IPS-11a (cell line): Measurements from ENCODE around the gene DYRK3.
"Not testable (repeated sequence)": the region's sequence is repeated elsewhere in the genome, so short reads cannot be mapped to it uniquely, and the experiment has no call there.

Experiments used
- H3K4me3 ChIP-seq: one replicate; pipeline ENCODE4 v1.5.1; 2013; ENCODE audit warnings: low read depth, low read length, control low read depth

Gene DYRK3

GRCh38 chr1:206635080-206635977, at the start of gene DYRK3:
Gene DYRK3 (plus strand): TSS chr1:206635536. CDS start chr1:206635704, 168 bp downstream.
- H3K4me3 ChIP-seq = peak within 1 kb of the TSS; percentile 75

GRCh38 chr1:206586501-206587445, 48.6 kb upstream of the DYRK3 start:
- H3K4me3 ChIP-seq = no peak overlapping the region

DNA sequence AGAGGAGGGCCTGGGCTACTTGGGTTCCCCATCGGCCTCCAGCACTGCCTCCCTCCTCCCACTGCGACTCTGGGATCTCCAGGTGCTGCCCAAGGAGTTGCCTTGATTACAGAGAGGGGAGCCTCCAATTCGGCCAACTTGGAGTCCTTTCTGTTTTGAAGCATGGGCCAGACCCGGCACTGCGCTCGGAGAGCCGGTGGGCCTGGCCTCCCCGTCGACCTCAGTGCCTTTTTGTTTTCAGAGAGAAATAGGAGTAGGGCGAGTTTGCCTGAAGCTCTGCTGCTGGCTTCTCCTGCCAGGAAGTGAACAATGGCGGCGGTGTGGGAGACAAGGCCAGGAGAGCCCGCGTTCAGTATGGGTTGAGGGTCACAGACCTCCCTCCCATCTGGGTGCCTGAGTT, 47.4 kb upstream of the DYRK3 start:
- no peak overlapping the region for H3K4me3 ChIP-seq

DNA sequence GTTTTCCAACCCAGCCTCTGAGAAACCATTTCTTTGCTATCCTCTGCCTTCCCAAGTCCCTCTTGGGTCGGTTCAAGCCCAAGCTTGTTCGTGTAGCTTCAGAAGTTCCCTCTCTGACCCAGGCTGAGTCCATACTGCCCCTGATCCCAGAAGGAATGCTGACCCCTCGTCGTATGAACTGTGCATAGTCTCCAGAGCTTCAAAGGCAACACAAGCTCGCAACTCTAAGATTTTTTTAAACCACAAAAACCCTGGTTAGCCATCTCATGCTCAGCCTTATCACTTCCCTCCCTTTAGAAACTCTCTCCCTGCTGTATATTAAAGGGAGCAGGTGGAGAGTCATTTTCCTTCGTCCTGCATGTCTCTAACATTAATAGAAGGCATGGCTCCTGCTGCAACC, 46.8 kb upstream of the DYRK3 start:
- H3K4me3 ChIP-seq = no peak overlapping the region

DNA sequence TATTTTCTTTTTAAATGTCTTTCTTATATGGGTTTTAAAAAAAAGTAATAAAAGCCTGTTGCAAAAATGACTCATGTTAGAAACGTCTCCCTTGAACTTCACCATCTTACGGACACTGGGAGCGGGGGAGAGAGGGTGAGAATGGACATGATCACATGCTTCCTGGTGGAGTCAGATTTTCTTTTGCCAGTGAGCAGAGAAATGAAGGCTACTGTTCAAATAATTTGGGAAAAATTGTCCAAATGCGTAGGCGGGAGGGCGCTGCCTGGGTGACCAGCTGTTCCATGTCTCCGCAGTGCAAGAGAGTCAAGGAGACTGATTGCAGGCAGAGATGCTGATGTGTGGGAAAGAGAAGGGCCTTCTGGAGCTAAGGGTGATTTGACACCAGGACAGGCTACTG, 46.1 kb upstream of the DYRK3 start:
- no peak overlapping the region for H3K4me3 ChIP-seq

GRCh38 chr1:206590025-206590758, 45.1 kb upstream of the DYRK3 start:
- H3K4me3 ChIP-seq = no peak overlapping the region

DNA sequence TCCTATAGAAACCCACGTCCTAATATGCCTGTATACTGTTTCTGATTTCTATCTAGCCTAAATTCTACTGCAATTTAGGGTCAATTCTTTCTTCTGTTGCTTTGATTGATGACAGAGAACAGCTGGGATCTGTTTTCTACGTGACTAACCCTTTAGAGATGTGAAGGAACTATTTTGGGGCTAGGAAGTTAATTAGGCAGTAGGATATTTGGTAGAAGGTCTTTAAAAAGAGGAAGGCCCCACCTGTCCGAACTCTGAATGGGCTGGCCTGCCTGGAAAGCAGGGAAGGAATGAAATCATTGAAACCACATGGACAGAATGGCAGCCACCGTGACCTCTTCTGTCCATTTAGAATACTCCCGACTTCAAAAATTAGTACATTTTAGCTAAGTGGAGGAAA, 44.1 kb upstream of the DYRK3 start:
- H3K4me3 ChIP-seq = no peak overlapping the region

DNA sequence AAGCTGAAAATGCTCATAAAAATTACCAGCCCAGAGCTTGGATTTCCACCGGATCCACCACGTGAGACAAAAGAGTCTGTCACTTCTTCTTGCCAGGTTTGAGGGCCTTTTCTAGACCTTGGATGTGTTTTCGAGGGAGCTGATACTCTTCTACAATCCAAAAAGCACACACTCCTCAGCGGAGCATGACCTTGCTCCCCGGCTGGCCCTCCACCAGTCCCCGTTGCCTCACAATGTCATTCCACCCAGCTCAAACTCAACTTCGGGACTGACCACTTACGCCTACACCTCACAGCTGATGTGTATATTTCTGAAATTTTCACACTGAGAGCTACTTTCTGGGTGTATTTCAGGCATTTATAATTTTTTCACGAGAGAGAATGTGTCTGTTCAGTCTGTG, 43.6 kb upstream of the DYRK3 start:
- H3K4me3 ChIP-seq = no peak overlapping the region

DNA sequence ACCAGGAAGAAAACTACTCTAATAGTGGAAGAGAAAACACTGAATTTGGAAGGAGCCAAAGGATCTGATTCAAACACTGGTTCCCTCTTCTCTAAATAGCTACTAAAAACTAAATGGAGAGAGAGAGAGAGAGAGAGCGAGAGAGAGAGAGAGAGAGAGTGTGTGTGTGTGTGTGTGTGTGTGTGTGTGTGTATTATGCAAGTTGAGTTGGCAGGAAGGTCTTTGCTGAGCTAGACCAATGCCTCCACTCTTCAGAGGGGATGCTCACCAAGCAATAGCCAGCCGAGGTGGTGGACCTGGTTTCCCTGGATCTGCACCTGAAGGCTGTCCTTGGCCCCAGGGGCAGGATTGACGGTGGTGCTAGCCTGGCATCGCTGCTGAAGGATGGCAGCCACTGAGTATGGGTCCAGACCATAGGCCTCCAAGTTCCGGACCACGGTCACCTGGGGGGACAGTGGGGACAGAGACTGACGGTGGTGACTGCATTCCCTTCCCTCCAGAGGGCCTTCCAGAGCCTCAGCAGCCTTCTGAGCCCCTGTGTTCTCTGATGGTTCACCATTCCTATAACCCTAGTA, 41.9 kb upstream of the DYRK3 start:
- no peak overlapping the region for H3K4me3 ChIP-seq

DNA sequence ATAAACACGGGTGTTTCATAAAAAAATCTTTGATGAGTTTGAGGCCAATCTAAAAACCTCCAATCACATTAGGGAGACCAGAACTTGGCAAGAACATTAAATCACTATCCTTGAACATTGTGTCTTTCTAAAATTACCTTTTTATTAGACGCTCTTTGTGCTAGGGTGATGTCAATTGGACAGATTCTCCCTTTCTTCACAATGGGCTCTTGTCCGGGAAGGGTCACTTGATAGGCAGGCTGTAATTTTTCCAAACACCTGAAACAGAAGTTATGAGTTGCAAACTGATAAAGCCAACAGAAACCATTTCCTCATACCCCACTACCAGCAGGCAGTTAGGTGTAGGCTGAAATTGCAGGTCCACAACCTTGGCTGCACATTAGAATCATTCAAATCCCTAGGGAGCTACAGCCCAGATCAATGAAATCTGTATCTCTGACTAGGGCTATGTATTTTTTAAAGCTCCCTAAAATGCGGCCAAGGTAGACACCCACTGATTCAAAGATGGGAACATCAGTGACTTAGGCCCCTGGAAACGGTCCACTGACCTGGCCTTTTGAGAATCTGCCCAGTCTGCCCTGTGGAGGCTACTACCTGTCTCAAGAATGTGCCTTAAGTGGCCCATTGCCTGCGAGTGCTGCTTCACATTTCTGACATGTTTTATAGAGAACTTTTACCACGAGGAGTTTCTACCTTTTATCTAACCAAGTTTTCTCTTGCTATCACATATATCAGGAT, 39.6 kb upstream of the DYRK3 start:
- H3K4me3 ChIP-seq = no peak overlapping the region

DNA sequence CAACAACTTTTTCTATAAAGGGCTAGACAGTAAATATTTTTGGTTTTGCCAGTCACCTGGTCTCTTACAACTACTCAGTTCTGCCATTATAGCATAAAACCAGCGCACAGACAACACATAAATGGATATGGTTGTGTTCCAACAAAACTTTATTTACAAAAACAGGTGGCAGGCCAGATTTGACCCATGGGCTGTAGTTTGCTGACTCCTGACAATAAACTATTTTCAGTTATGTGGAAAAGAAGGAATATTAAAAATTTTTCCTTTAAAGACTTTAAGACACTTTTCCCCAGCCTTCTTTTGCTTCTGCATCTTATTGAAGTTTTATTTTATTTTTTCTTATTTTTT, 39.0 kb upstream of the DYRK3 start:
- H3K4me3 ChIP-seq = no peak overlapping the region

- no peak overlapping the region for H3K4me3 ChIP-seq
Observed at GRCh38 chr1:206600527-206600926, 34.8 kb upstream of the DYRK3 start.

DNA sequence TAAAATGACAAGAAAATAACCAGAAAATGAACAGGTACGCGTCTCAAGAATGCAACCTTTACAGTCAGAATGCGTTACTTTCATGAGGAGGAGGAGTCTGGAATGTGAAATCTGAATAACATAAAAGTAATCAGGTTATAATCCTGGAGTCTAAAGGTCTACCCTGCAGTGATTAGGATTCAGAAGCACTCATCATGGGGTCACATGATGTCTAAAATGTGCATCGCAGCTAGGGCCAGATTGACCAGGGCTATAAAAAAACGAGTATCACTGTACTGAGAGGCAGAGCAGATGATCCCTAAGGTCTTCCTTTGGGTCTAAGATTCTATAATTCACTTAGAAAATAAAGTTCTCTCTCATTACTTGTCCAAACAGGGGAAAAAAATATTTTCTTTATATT, 30.5 kb upstream of the DYRK3 start:
- H3K4me3 ChIP-seq = no peak overlapping the region

DNA sequence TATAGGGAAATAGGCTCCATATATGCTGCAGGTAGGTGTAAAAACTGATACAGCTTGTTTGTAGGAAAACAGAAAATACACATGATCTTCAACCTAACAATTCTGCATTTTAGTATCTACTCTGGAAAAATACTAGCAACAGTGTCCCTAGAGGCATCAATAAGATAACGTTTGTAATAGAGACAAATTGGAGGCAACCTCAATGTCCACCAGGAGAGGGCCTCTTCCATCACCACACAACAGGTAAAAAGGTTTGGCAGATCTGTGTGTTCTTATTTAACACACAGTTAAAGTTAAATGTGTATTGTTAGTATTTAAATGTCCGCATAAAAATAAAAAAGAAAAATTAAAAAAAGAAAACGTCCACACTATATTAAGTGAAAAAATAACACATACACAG, 28.5 kb upstream of the DYRK3 start:
- no peak overlapping the region for H3K4me3 ChIP-seq

GRCh38 chr1:206608108-206608698, 27.1 kb upstream of the DYRK3 start:
- H3K4me3 ChIP-seq = no peak overlapping the region

DNA sequence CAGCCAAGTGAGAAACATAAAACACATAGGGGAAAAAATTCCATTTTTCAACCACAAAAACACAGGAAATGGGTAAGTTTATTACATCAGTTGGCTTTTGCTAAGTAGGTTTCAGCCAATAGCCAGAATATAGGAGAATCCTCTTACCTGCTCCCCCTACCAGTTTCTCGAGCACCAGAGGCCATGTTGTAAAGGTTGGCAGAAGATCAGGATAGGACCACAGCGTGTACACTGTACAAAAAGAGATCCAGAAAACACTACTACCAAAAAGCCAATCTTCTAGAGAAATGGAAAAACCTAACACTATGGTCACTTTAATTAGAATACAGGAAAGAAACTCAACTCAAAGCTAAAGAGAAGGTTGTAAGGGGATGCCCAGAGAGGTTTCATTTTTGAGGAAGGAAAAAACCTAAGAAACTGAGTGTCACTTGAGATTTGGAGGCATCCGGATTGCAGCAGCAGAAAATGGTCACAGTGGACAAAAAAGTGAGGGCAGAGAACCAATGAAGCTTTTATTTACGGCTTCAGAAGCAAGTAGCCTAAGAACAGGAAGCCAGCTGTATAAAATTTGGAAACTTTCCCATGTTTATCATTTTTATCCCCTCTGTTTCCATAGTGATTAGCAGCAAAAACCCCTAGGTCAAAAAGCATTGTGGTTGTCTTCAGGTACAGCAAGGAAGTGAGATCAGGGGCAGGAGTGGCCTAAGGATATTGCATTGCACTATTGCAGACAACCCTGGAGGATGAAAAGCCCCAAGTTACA, 25.9 kb upstream of the DYRK3 start:
- no peak overlapping the region for H3K4me3 ChIP-seq

- peak within 1 kb of the TSS; percentile 85 for H3K4me3 ChIP-seq
Observed at GRCh38 chr1:206612129-206612876, 23.0 kb upstream of the DYRK3 start, which contains the start of gene EIF2D. Gene EIF2D (minus strand): TSS chr1:206612465. CDS start chr1:206612342, 123 bp downstream.

DNA sequence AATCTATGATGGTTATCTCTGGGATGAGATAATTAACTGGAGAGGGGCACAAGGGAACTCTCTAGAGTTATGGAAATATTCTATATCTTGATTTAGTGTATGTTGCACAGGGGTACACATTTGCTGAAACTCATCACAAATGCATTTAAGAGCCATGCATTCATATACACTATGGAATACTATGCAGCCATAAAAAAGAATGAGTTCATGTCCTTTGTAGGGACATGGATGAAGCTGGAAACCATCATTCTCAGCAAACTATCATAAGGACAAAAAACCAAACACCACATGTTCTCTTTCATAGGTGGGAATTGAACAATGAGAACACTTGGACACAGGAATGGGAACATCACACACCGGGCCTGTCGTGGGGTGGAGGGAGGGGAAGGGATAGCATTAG, 8.9 kb upstream of the DYRK3 start:
- H3K4me3 ChIP-seq = not testable (repeated sequence)
